CD8-positive, alpha-beta memory T cell (primary cell): ENCODE data around the gene ZNF710. TPM values are rescaled to one million over a fixed set of nuclear protein-coding genes. Genes with fewer than 3 reads are reported as not detected.

ENCODE experiments used
- CTCF ChIA-PET: fragments of 350-600 bp; sonication (Branson Sonifier 250); formaldehyde crosslinking; loops from one replicate; lab custom pipeline; 2021; ENCODE audit warnings: antibody characterized with exemption; lab: Charles Lee
- POLR2A ChIA-PET: fragments of 350-600 bp; sonication (Branson Sonifier 250); formaldehyde crosslinking; loops from one replicate; lab custom pipeline; 2021; ENCODE audit warnings: antibody characterized with exemption; lab: Charles Lee
- DNase-seq, 5 donors: peaks; one replicate each; pipeline versions ENCODE4 v3.0.0 to v3.0.0-alpha.2; 2020 to 2022; ENCODE audit warnings: mixed read lengths in 1 of 5
- H3K27ac ChIP-seq: one replicate; pipeline ENCODE4 v1.7.0; 2013; ENCODE audit warnings: low read depth, mild to moderate bottlenecking, low read length, moderate library complexity
- H3K27me3 ChIP-seq: 2 replicates; pipeline ENCODE4 v1.7.0; 2013; ENCODE audit warnings: low read length, mild to moderate bottlenecking; ENCODE audit not compliant: insufficient read depth, poor library complexity, severe bottlenecking
- H3K36me3 ChIP-seq: 2 replicates; pipeline ENCODE4 v1.7.0; 2013; ENCODE audit warnings: mild to moderate bottlenecking, low read length, moderate library complexity; ENCODE audit not compliant: insufficient read depth
- H3K4me1 ChIP-seq: 2 replicates; pipeline ENCODE4 v1.7.0; 2013; ENCODE audit warnings: mild to moderate bottlenecking, low read length, moderate library complexity; ENCODE audit not compliant: insufficient read depth
- H3K4me3 ChIP-seq: 2 replicates; pipeline ENCODE4 v1.7.0; 2013; ENCODE audit warnings: mild to moderate bottlenecking, low read length
- H3K9me3 ChIP-seq: 2 replicates; pipeline ENCODE4 v1.7.0; 2013; ENCODE audit warnings: mild to moderate bottlenecking, low read length
- H3K27ac Mint-ChIP-seq, 8 donors: one replicate each; pipeline ENCODE4 v1.8.0; 2020 to 2021; ENCODE audit warnings: mixed read lengths in 8 of 8, mild to moderate bottlenecking in 6 of 8, inconsistent platforms in 3 of 8, moderate library complexity in 3 of 8
- H3K27me3 Mint-ChIP-seq, 2 donors: one replicate each; pipeline ENCODE4 v1.8.0; 2020 to 2021; ENCODE audit warnings: mixed read lengths in 2 of 2, mild to moderate bottlenecking in 1 of 2, moderate library complexity in 1 of 2
- H3K36me3 Mint-ChIP-seq, 3 donors: one replicate each; pipeline ENCODE4 v1.8.0; 2020 to 2021; ENCODE audit warnings: mixed read lengths in 3 of 3, inconsistent platforms in 1 of 3, mild to moderate bottlenecking in 1 of 3
- H3K4me1 Mint-ChIP-seq, 3 donors: one replicate each; pipeline ENCODE4 v1.8.0; 2020 to 2021; ENCODE audit warnings: mixed read lengths in 3 of 3, inconsistent platforms in 1 of 3, mild to moderate bottlenecking in 1 of 3
- H3K4me3 Mint-ChIP-seq, 7 donors: one replicate each; pipeline ENCODE4 v1.8.0; 2020 to 2021; ENCODE audit warnings: mixed read lengths in 7 of 7, mild to moderate bottlenecking in 6 of 7, moderate library complexity in 4 of 7, inconsistent platforms in 2 of 7
- H3K9me3 Mint-ChIP-seq, 5 donors: one replicate each; pipeline ENCODE4 v1.8.0; 2020 to 2022; ENCODE audit warnings: mixed read lengths in 5 of 5, mild to moderate bottlenecking in 3 of 5, moderate library complexity in 2 of 5, inconsistent platforms in 1 of 5
- polyA plus RNA-seq: library from polyadenylated mRNA; unstranded; fragments of 300-500 nt; fragmentation: Illumina TruSeq; gene quantifications from one replicate; pipeline ENCODE4 v1.2.3, GENCODE V29; 2021
- total RNA-seq, 2 experiments: library from RNA; stranded (reverse); gene quantifications; one replicate each; pipeline ENCODE4 v1.2.3, GENCODE V29; 2021

The ZNF710 gene
- total and polyA plus RNA-seq, 3 experiments from 2014 or later = 2.6 to 13.2 (median 13.2) TPM

GRCh38 chr15:90004252-90004651 is 3.1 kb downstream of the ZNF710 start:
- Mint-ChIP-seq H3K4me3 (peak overlapping the region in 4 of 7 donors; percentile 15 to 87 (median 74)), H3K27ac (peak overlapping the region in 6 of 8 donors; percentile 55 to 83 (median 73)), H3K9me3 (peaks cover 0 to 2% (median 0%) of the 10 kb centered on the region in 5 donors), H3K27me3 (peaks cover 0 to 4% of the 10 kb centered on the region in 2 donors), H3K36me3 (peaks cover 0 to 11% (median 2%) of the 10 kb centered on the region in 3 donors), H3K4me1 (peaks cover 54 to 72% (median 69%) of the 10 kb centered on the region in 3 donors)
- H3K27ac ChIP-seq = no peak overlapping the region
- peaks cover 51% of the 10 kb centered on the region for H3K4me1 ChIP-seq
- no peaks in the 10 kb centered on the region for H3K36me3 ChIP-seq
- ChIA-PET CTCF (no interaction called here), POLR2A (no interaction called here)
- H3K4me3 ChIP-seq = no peak overlapping the region
- H3K9me3 ChIP-seq = no peaks in the 10 kb centered on the region
- no peak for DNase-seq
- no peaks in the 10 kb centered on the region for H3K27me3 ChIP-seq

- Histone ChIP-seq H3K4me1 (peaks cover 51% of the 10 kb centered on the region), H3K27me3 (no peaks in the 10 kb centered on the region), H3K27ac (no peak overlapping the region), H3K9me3 (no peaks in the 10 kb centered on the region), H3K36me3 (no peaks in the 10 kb centered on the region), H3K4me3 (no peak overlapping the region)
- peak overlapping the region in 7 of 8 donors; percentile 30 to 83 (median 65) for H3K27ac Mint-ChIP-seq
- H3K27me3 Mint-ChIP-seq = peaks cover 0 to 4% of the 10 kb centered on the region in 2 donors
- peaks cover 0 to 11% (median 2%) of the 10 kb centered on the region in 3 donors for H3K36me3 Mint-ChIP-seq
- ChIA-PET CTCF (no interaction called here), POLR2A (no interaction called here)
- H3K4me1 Mint-ChIP-seq = peaks cover 57 to 74% (median 69%) of the 10 kb centered on the region in 3 donors
- H3K9me3 Mint-ChIP-seq = peaks cover 0 to 2% (median 0%) of the 10 kb centered on the region in 5 donors
- DNase-seq = no peak
- H3K4me3 Mint-ChIP-seq = peak overlapping the region in 3 of 7 donors; percentile 13 to 83 (median 15)
Observed at GRCh38 chr15:90004671-90005070, 3.5 kb downstream of the ZNF710 start.

GRCh38 chr15:90006217-90007075 is 5.3 kb downstream of the ZNF710 start:
- H3K36me3 Mint-ChIP-seq = peaks cover 0 to 5% (median 0%) of the 10 kb centered on the region in 3 donors
- peak overlapping the region in 7 of 8 donors; percentile 18 to 72 (median 43) for H3K27ac Mint-ChIP-seq
- ChIA-PET CTCF (interaction anchor here (1.2 to 2.2 kb wide), 2 partner anchors 22 to 65 kb away, joined by 3 to 5 read pairs; no protein-coding TSS in a partner anchor), POLR2A (no interaction called here)
- H3K27me3 ChIP-seq = no peaks in the 10 kb centered on the region
- no peak for DNase-seq
- H3K36me3 ChIP-seq = no peaks in the 10 kb centered on the region
- H3K4me3 Mint-ChIP-seq = peak overlapping the region in 1 of 7 donors; percentile 22
- peaks cover 43% of the 10 kb centered on the region for H3K4me1 ChIP-seq
- H3K27me3 Mint-ChIP-seq = peaks cover 0 to 2% of the 10 kb centered on the region in 2 donors
- no peak overlapping the region for H3K4me3 ChIP-seq
- H3K9me3 Mint-ChIP-seq = peaks cover 0 to 2% (median 0%) of the 10 kb centered on the region in 5 donors
- peaks cover 56 to 74% (median 65%) of the 10 kb centered on the region in 3 donors for H3K4me1 Mint-ChIP-seq
- H3K9me3 ChIP-seq = no peaks in the 10 kb centered on the region
- H3K27ac ChIP-seq = no peak overlapping the region

DNA sequence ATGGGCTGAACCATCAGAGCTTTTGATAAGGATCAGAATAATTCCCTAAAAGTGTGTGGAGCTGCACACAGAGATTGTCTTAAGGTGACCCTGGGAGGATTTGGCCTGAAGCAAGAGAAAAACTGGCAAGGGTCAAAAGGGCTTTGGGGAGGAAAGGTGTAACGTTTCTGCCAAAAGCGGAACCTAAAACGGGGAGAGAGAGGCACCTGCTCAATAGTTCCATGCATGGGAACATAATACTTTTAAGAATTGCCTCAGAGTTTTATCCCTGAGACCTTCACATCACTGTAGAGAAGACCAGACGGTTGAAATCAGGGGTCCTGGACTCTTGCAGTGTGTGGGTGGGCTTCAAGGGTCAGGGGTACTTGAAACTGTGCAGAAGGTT is 5.9 kb downstream of the ZNF710 start:
- Mint-ChIP-seq H3K27ac (peak overlapping the region in 5 of 8 donors; percentile 17 to 62 (median 57)), H3K9me3 (peaks cover 0 to 4% (median 0%) of the 10 kb centered on the region in 5 donors), H3K36me3 (peaks cover 0 to 4% (median 0%) of the 10 kb centered on the region in 3 donors), H3K4me1 (peaks cover 56 to 74% (median 65%) of the 10 kb centered on the region in 3 donors), H3K4me3 (no peak overlapping the region), H3K27me3 (no peaks in the 10 kb centered on the region)
- POLR2A ChIA-PET = no interaction called here
- no peak for DNase-seq
- Histone ChIP-seq H3K9me3 (no peaks in the 10 kb centered on the region), H3K4me1 (peaks cover 43% of the 10 kb centered on the region), H3K4me3 (no peak overlapping the region), H3K27ac (no peak overlapping the region), H3K36me3 (no peaks in the 10 kb centered on the region), H3K27me3 (no peaks in the 10 kb centered on the region)
- CTCF ChIA-PET = interaction anchor here (1.2 to 2.2 kb wide), 2 partner anchors 23 to 65 kb away, joined by 3 to 5 read pairs; no protein-coding TSS in a partner anchor

DNA sequence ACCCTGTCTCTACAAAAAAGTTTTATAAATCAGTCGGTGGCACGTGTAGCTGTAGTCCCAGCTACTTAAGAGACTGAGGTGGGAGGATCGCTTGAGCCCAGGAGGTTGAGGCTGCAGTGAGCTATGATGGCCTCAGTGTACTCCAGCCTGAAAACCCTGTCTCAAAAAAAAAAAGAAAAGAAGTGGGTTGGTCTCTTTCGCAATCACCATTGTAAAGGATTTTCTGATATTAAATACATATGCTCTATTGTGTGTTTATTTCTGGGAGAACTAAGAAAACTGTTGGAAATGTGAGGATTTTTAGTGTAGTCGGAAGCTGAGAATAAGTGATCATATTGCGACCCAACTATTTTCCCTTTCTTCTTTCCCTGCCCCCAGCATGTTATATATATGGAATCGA is 7.5 kb downstream of the ZNF710 start:
- no peaks in the 10 kb centered on the region for H3K9me3 ChIP-seq
- Mint-ChIP-seq H3K4me3 (no peak overlapping the region), H3K4me1 (peaks cover 59 to 76% (median 62%) of the 10 kb centered on the region in 3 donors), H3K36me3 (no peaks in the 10 kb centered on the region), H3K27me3 (no peaks in the 10 kb centered on the region), H3K27ac (peak overlapping the region in 2 of 8 donors; percentile 44 to 57), H3K9me3 (peaks cover 0 to 4% (median 0%) of the 10 kb centered on the region in 5 donors)
- H3K27me3 ChIP-seq = no peaks in the 10 kb centered on the region
- H3K36me3 ChIP-seq = no peaks in the 10 kb centered on the region
- no peak for DNase-seq
- ChIA-PET POLR2A (no interaction called here), CTCF (interaction anchor here (1.1 to 1.3 kb wide), 2 partner anchors 10 to 63 kb away, joined by 3 to 5 read pairs; no protein-coding TSS in a partner anchor)
- H3K27ac ChIP-seq = no peak overlapping the region
- peaks cover 42% of the 10 kb centered on the region for H3K4me1 ChIP-seq
- no peak overlapping the region for H3K4me3 ChIP-seq

- Histone ChIP-seq H3K27me3 (no peaks in the 10 kb centered on the region), H3K4me3 (no peak overlapping the region), H3K4me1 (peaks cover 40% of the 10 kb centered on the region), H3K36me3 (no peaks in the 10 kb centered on the region), H3K9me3 (no peaks in the 10 kb centered on the region), H3K27ac (no peak overlapping the region)
- peaks cover 0 to 2% (median 0%) of the 10 kb centered on the region in 3 donors for H3K36me3 Mint-ChIP-seq
- peaks cover 60 to 76% (median 62%) of the 10 kb centered on the region in 3 donors for H3K4me1 Mint-ChIP-seq
- ChIA-PET POLR2A (no interaction called here), CTCF (no interaction called here)
- H3K9me3 Mint-ChIP-seq = peaks cover 0 to 4% (median 0%) of the 10 kb centered on the region in 5 donors
- H3K27me3 Mint-ChIP-seq = no peaks in the 10 kb centered on the region
- H3K27ac Mint-ChIP-seq = peak overlapping the region in 6 of 8 donors; percentile 5 to 90 (median 75)
- no peak for DNase-seq
- H3K4me3 Mint-ChIP-seq = peak overlapping the region in 4 of 7 donors; percentile 11 to 73 (median 31)
Observed at GRCh38 chr15:90009301-90010022, 8.3 kb downstream of the ZNF710 start.

DNA sequence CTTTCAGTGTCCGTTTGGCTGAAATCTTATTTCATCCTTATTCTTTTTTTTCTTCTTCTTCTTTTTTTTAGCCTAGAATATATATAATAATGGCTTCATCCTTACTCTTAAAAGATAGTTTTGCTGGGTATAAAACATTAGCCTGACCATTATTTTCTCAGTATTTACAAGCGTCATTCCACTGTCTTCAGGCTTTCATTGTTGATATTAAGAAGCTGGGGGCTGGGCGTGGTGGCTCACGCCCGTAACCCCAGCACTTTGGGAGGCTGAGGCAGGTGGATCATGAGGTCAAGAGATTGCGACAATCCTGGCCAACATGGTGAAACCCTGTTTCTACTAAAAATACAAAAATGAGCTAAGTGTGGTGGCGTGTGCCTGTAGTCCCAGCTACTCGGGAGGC is 10.6 kb downstream of the ZNF710 start:
- H3K4me3 ChIP-seq = no peak overlapping the region
- H3K27me3 ChIP-seq = no peaks in the 10 kb centered on the region
- Mint-ChIP-seq H3K4me3 (no peak overlapping the region), H3K27ac (peak overlapping the region in 1 of 8 donors; percentile 36), H3K27me3 (no peaks in the 10 kb centered on the region), H3K36me3 (peaks cover 0 to 2% (median 0%) of the 10 kb centered on the region in 3 donors), H3K4me1 (peaks cover 46 to 61% (median 47%) of the 10 kb centered on the region in 3 donors), H3K9me3 (peaks cover 0 to 4% (median 0%) of the 10 kb centered on the region in 5 donors)
- no peak overlapping the region for H3K27ac ChIP-seq
- DNase-seq = no peak
- H3K36me3 ChIP-seq = no peaks in the 10 kb centered on the region
- no peaks in the 10 kb centered on the region for H3K9me3 ChIP-seq
- peaks cover 34% of the 10 kb centered on the region for H3K4me1 ChIP-seq
- ChIA-PET POLR2A (no interaction called here), CTCF (no interaction called here)
